ENCODE data around the gene GPS2. TPM values are rescaled to one million over a fixed set of nuclear protein-coding genes. Genes with fewer than 3 reads are reported as not detected.

The GPS2 gene
- total RNA-seq, 1 donor = 48.1 TPM

- no peak for TF ChIP-seq CTCF (IDR thresholded peaks at IDR 0.05; ENCODE audit: extremely low read depth, low read depth, low read length)
- H3K27ac ChIP-seq (ENCODE audit: low read depth, low read length) = no peak overlapping the region
- no peaks in the 10 kb centered on the region for H3K9me3 ChIP-seq (ENCODE audit: low read depth, low read length)
- H3K4me3 ChIP-seq (ENCODE audit: insufficient read depth, low read length) = no peak overlapping the region
- H2AFZ ChIP-seq (ENCODE audit: low read length) = no peak overlapping the region
- H3K4me2 ChIP-seq (ENCODE audit: insufficient read depth, low read length) = no peak overlapping the region
- peak; percentile 91 for DNase-seq (ENCODE audit: insufficient read length, low spot score, missing footprints)
- peaks cover 25% of the 10 kb centered on the region for H3K4me1 ChIP-seq (ENCODE audit: insufficient read depth, low read length)
- no peaks in the 10 kb centered on the region for H3K36me3 ChIP-seq (ENCODE audit: insufficient read depth, low read length)
- peaks cover 24% of the 10 kb centered on the region for H3K27me3 ChIP-seq (ENCODE audit: insufficient read depth, low read length)
- H4K20me1 ChIP-seq (ENCODE audit: insufficient read depth, low read length) = peaks cover 16% of the 10 kb centered on the region
- peaks cover 7% of the 10 kb centered on the region for H3K79me2 ChIP-seq (ENCODE audit: insufficient read depth, low read length)
Measured at GRCh38 chr17:7346761-7347614, 31.8 kb upstream of the GPS2 start.

GRCh38 chr17:7343250-7343649, 28.1 kb upstream of the GPS2 start:
- Histone ChIP-seq H3K4me1 (ENCODE audit: insufficient read depth, low read length) (peaks cover 4% of the 10 kb centered on the region), H3K4me3 (ENCODE audit: insufficient read depth, low read length) (no peak overlapping the region), H2AFZ (ENCODE audit: low read length) (no peak overlapping the region), H3K27me3 (ENCODE audit: insufficient read depth, low read length) (peaks cover 37% of the 10 kb centered on the region), H3K36me3 (ENCODE audit: insufficient read depth, low read length) (no peaks in the 10 kb centered on the region), H3K27ac (ENCODE audit: low read depth, low read length) (no peak overlapping the region), H3K9me3 (ENCODE audit: low read depth, low read length) (no peaks in the 10 kb centered on the region), H3K79me2 (ENCODE audit: insufficient read depth, low read length) (no peaks in the 10 kb centered on the region), H4K20me1 (ENCODE audit: insufficient read depth, low read length) (peaks cover 11% of the 10 kb centered on the region), H3K4me2 (ENCODE audit: insufficient read depth, low read length) (no peak overlapping the region)
- DNase-seq (ENCODE audit: insufficient read length, low spot score, missing footprints) = peak; percentile 14
- no peak for TF ChIP-seq CTCF (IDR thresholded peaks at IDR 0.05; ENCODE audit: extremely low read depth, low read depth, low read length)

- Histone ChIP-seq H3K4me3 (ENCODE audit: insufficient read depth, low read length) (no peak overlapping the region), H3K4me1 (ENCODE audit: insufficient read depth, low read length) (no peaks in the 10 kb centered on the region), H3K27me3 (ENCODE audit: insufficient read depth, low read length) (peaks cover 42% of the 10 kb centered on the region)
Measured at GRCh38 chr17:7341842-7342241, 26.7 kb upstream of the GPS2 start.

More at GRCh38 chr17:7341842-7342241, 26.7 kb upstream of the GPS2 start:
- H3K36me3 ChIP-seq (ENCODE audit: insufficient read depth, low read length) = no peaks in the 10 kb centered on the region
- H3K79me2 ChIP-seq (ENCODE audit: insufficient read depth, low read length) = no peaks in the 10 kb centered on the region
- no peak overlapping the region for H3K4me2 ChIP-seq (ENCODE audit: insufficient read depth, low read length)
- no peak for TF ChIP-seq CTCF (IDR thresholded peaks at IDR 0.05; ENCODE audit: extremely low read depth, low read depth, low read length)
- no peak overlapping the region for H3K27ac ChIP-seq (ENCODE audit: low read depth, low read length)
- H2AFZ ChIP-seq (ENCODE audit: low read length) = no peak overlapping the region
- peaks cover 4% of the 10 kb centered on the region for H4K20me1 ChIP-seq (ENCODE audit: insufficient read depth, low read length)
- DNase-seq (ENCODE audit: insufficient read length, low spot score, missing footprints) = no peak
- no peaks in the 10 kb centered on the region for H3K9me3 ChIP-seq (ENCODE audit: low read depth, low read length)
